Astrocyte (in vitro differentiated cells and primary cell): ENCODE measurements around the gene TAGAP. TPM values are rescaled to one million over a fixed set of nuclear protein-coding genes. Genes with fewer than 3 reads are reported as not detected.
A peak's percentile ranks its signal among the peaks of the same experiment; 100 is the strongest.

Experiments
- DNase-seq: peaks from one replicate; pipeline ENCODE4 v3.0.0-alpha.2; 2010; ENCODE audit warnings: low read depth
- FAIRE-seq: peaks from 2 replicates; lab custom pipeline; 2011; peaks lifted over from hg19 to GRCh38; lab: Jason Lieb, UNC
- H2AFZ ChIP-seq: 2 replicates; pipeline ENCODE4 v1.6.0; 2012; ENCODE audit warnings: low read depth, low read length, inconsistent platforms
- H3K27ac ChIP-seq: 2 replicates; pipeline ENCODE4 v1.5.1; 2011; ENCODE audit warnings: low read depth, low read length, inconsistent platforms
- H3K27me3 ChIP-seq: 2 replicates; pipeline ENCODE4 v1.6.0; 2011; ENCODE audit warnings: low read length, inconsistent platforms; ENCODE audit not compliant: insufficient read depth
- H3K36me3 ChIP-seq: 2 replicates; pipeline ENCODE4 v1.5.1; 2011; ENCODE audit warnings: low read length, inconsistent platforms; ENCODE audit not compliant: insufficient read depth
- H3K4me1 ChIP-seq: 2 replicates; pipeline ENCODE4 v1.5.1; 2011; ENCODE audit warnings: low read length, inconsistent platforms; ENCODE audit not compliant: insufficient read depth
- H3K4me2 ChIP-seq: 2 replicates; pipeline ENCODE4 v1.6.0; 2012; ENCODE audit warnings: low read length, inconsistent platforms
- H3K4me3 ChIP-seq: 2 replicates; pipeline ENCODE4 v1.5.1; 2011; ENCODE audit warnings: low read depth, mild to moderate bottlenecking, low read length, inconsistent platforms; ENCODE audit not compliant: insufficient read depth
- H3K79me2 ChIP-seq: 2 replicates; pipeline ENCODE4 v1.6.0; 2012; ENCODE audit warnings: mild to moderate bottlenecking, low read length, inconsistent platforms; ENCODE audit not compliant: insufficient read depth
- H3K9ac ChIP-seq: 2 replicates; pipeline ENCODE4 v1.6.0; 2012; ENCODE audit warnings: mild to moderate bottlenecking, low read length, inconsistent platforms
- H3K9me3 ChIP-seq: 2 replicates; pipeline ENCODE4 v1.5.1; 2012; ENCODE audit warnings: low read depth, mild to moderate bottlenecking, low read length, inconsistent platforms; ENCODE audit not compliant: insufficient read depth
- H4K20me1 ChIP-seq: 2 replicates; pipeline ENCODE4 v1.6.0; 2012; ENCODE audit warnings: low read length, inconsistent platforms; ENCODE audit not compliant: insufficient read depth
- H3K27ac Mint-ChIP-seq: one replicate; pipeline ENCODE4 v1.8.0; 2021; ENCODE audit warnings: mild to moderate bottlenecking, mixed read lengths; ENCODE audit not compliant: unreplicated experiment
- H3K27me3 Mint-ChIP-seq: one replicate; pipeline ENCODE4 v1.8.0; 2021; ENCODE audit warnings: low read depth, mixed read lengths; ENCODE audit not compliant: unreplicated experiment
- H3K36me3 Mint-ChIP-seq: one replicate; pipeline ENCODE4 v1.8.0; 2021; ENCODE audit warnings: low read depth, mixed read lengths; ENCODE audit not compliant: unreplicated experiment
- H3K4me1 Mint-ChIP-seq: one replicate; pipeline ENCODE4 v1.8.0; 2021; ENCODE audit warnings: low read depth, mixed read lengths; ENCODE audit not compliant: unreplicated experiment
- H3K4me3 Mint-ChIP-seq: one replicate; pipeline ENCODE4 v1.8.0; 2021; ENCODE audit warnings: mild to moderate bottlenecking, moderate library complexity, mixed read lengths; ENCODE audit not compliant: unreplicated experiment
- H3K9me3 Mint-ChIP-seq: one replicate; pipeline ENCODE4 v1.8.0; 2021; ENCODE audit warnings: mild to moderate bottlenecking, mixed read lengths; ENCODE audit not compliant: unreplicated experiment
- EZH2 ChIP-seq: IDR thresholded peaks from 2 replicates; pipeline ENCODE4 v1.6.1; 2012; ENCODE audit warnings: mild to moderate bottlenecking, low read length, inconsistent platforms; ENCODE audit not compliant: insufficient read depth
- total RNA-seq: library from RNA; stranded (reverse); gene quantifications from 2 replicates; pipeline ENCODE4 v1.2.1, GENCODE V29; 2021
- TF ChIP-seq, protein P1 (sequence below): IDR thresholded peaks from 2 replicates; pipeline ENCODE4 v1.5.1; 2011; ENCODE audit warnings: low read depth, mild to moderate bottlenecking, inconsistent platforms, low read length, moderate library complexity; ENCODE audit not compliant: insufficient read depth

TAGAP gene
- total RNA-seq, 1 donor from 2014 or later = 0.11 TPM

DNA sequence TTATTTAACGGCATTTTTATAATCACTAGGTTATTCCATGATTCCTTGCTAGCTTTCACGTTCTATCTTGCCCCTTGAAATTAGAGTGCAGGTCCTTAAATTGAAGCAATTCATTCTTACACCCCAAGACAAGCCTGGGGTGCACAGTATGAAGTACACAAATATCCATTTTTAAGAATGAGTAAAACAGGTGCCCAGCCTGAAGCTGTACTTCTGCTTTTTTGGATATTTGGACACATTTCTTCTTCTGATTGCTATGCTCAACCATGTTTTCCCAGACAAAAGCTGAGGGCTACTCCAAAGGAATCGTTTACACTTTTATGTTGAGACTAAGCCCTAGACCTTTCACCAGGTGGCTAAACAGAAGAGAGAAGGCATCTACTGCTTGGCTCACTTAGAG lies 7.9 kb upstream of the TAGAP start:
- H3K4me1 Mint-ChIP-seq = peaks cover 4% of the 10 kb centered on the region
- H3K36me3 Mint-ChIP-seq = no peaks in the 10 kb centered on the region
- peaks cover 26% of the 10 kb centered on the region for H3K27me3 ChIP-seq
- no peak overlapping the region for H3K27ac ChIP-seq
- no peaks in the 10 kb centered on the region for H3K79me2 ChIP-seq
- H3K36me3 ChIP-seq = no peaks in the 10 kb centered on the region
- peaks cover 18% of the 10 kb centered on the region for H3K27me3 Mint-ChIP-seq
- no peaks in the 10 kb centered on the region for H4K20me1 ChIP-seq
- no peak overlapping the region for H3K4me3 ChIP-seq
- H3K4me3 Mint-ChIP-seq = no peak overlapping the region
- H2AFZ ChIP-seq = no peak overlapping the region
- H3K9me3 Mint-ChIP-seq = peaks cover 4% of the 10 kb centered on the region
- no peak for DNase-seq
- H3K4me1 ChIP-seq = no peaks in the 10 kb centered on the region
- no peaks in the 10 kb centered on the region for H3K9me3 ChIP-seq
- no peak for FAIRE-seq
- H3K9ac ChIP-seq = no peak overlapping the region
- no peak for TF ChIP-seq EZH2
- TF ChIP-seq, protein P1, sequence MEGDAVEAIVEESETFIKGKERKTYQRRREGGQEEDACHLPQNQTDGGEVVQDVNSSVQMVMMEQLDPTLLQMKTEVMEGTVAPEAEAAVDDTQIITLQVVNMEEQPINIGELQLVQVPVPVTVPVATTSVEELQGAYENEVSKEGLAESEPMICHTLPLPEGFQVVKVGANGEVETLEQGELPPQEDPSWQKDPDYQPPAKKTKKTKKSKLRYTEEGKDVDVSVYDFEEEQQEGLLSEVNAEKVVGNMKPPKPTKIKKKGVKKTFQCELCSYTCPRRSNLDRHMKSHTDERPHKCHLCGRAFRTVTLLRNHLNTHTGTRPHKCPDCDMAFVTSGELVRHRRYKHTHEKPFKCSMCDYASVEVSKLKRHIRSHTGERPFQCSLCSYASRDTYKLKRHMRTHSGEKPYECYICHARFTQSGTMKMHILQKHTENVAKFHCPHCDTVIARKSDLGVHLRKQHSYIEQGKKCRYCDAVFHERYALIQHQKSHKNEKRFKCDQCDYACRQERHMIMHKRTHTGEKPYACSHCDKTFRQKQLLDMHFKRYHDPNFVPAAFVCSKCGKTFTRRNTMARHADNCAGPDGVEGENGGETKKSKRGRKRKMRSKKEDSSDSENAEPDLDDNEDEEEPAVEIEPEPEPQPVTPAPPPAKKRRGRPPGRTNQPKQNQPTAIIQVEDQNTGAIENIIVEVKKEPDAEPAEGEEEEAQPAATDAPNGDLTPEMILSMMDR = no peak
- no peak overlapping the region for H3K4me2 ChIP-seq
- no peak overlapping the region for H3K27ac Mint-ChIP-seq

DNA sequence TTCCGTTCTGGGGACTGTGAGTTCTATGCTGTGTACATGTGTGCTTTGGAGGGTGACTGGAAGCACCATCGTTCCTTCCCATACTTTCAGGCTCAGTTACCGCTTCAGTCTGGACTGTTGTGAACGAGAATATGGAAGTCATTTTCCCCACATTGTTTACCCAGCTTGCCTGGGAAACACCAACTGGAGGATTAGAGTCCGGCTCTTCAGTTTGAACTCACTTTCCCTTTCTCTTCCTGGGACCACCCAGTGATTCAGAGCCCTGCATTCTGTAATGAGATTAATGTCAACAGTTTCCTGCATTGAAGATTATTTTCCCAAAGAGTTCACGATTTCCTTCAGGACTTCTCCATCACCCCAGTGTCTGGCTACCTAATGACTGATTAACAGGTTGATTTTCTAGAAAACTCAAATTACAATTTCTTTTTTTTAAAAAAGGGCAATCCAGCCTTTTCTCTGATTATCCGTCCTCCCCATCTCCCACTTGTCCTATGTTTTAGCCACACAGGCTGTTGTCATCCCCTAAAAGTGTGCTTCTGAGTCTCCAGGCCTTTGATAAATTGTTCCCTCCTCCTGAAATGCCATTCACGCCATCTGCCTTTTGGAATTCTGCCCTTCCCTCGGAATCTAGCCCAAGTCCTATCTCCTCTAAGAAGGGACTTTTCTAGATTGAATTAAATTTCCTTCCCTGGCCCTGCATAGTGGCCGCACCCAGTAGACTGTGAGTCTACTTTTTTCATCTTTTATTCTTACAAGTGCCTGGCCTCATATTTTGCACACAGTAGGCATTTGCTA lies 3.3 kb upstream of the TAGAP start:
- H2AFZ ChIP-seq = peak overlapping the region; percentile 42
- H3K4me3 ChIP-seq = no peak overlapping the region
- Mint-ChIP-seq H3K9me3 (no peaks in the 10 kb centered on the region), H3K27ac (no peak overlapping the region), H3K27me3 (peaks cover 6% of the 10 kb centered on the region), H3K4me3 (no peak overlapping the region), H3K4me1 (no peaks in the 10 kb centered on the region), H3K36me3 (no peaks in the 10 kb centered on the region)
- H3K79me2 ChIP-seq = no peaks in the 10 kb centered on the region
- H3K9ac ChIP-seq = no peak overlapping the region
- H3K9me3 ChIP-seq = no peaks in the 10 kb centered on the region
- no peak for FAIRE-seq
- H3K4me2 ChIP-seq = no peak overlapping the region
- DNase-seq = no peak
- H4K20me1 ChIP-seq = no peaks in the 10 kb centered on the region
- no peak for TF ChIP-seq EZH2
- TF ChIP-seq, protein P1 = no peak
- H3K27me3 ChIP-seq = peaks cover 8% of the 10 kb centered on the region
- H3K27ac ChIP-seq = no peak overlapping the region
- no peaks in the 10 kb centered on the region for H3K36me3 ChIP-seq
- H3K4me1 ChIP-seq = no peaks in the 10 kb centered on the region

DNA sequence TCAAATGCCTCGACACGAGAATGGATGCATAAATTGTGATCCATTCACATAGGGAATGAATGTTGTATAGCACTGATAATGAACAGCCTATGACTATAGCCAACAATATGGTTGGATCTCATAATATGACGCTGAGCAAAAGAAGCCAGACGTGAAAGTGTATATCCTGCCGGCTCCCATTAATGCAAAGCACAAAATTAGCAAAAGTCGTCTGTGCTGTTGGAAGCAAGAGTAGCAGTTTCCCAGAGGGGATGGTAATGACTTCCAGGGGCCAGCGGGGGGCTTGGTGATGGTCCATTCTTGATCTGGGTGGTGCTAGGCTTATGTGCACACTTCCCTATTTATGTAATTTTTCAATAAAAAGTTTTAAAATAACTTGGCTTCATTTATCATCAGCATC lies 1.0 kb upstream of the TAGAP start:
- no peaks in the 10 kb centered on the region for H3K4me1 Mint-ChIP-seq
- Histone ChIP-seq H3K27ac (no peak overlapping the region), H3K27me3 (peaks cover 7% of the 10 kb centered on the region), H4K20me1 (no peaks in the 10 kb centered on the region), H2AFZ (no peak overlapping the region), H3K36me3 (no peaks in the 10 kb centered on the region), H3K9me3 (no peaks in the 10 kb centered on the region), H3K4me3 (no peak overlapping the region), H3K4me1 (no peaks in the 10 kb centered on the region), H3K79me2 (no peaks in the 10 kb centered on the region), H3K9ac (no peak overlapping the region), H3K4me2 (no peak overlapping the region)
- DNase-seq = no peak
- no peak overlapping the region for H3K27ac Mint-ChIP-seq
- no peaks in the 10 kb centered on the region for H3K9me3 Mint-ChIP-seq
- no peak overlapping the region for H3K4me3 Mint-ChIP-seq
- TF ChIP-seq, protein P1 = no peak
- no peak for TF ChIP-seq EZH2
- no peak for FAIRE-seq
- no peaks in the 10 kb centered on the region for H3K36me3 Mint-ChIP-seq
- peaks cover 6% of the 10 kb centered on the region for H3K27me3 Mint-ChIP-seq
